Keratinocyte (primary cell): Measurements from ENCODE around the gene CCNL2. TPM values are rescaled to one million over a fixed set of nuclear protein-coding genes. Genes with fewer than 3 reads are reported as not detected.
"Not testable (repeated sequence)": the region's sequence is repeated elsewhere in the genome, so short reads cannot be mapped to it uniquely, and the experiment has no call there.

Experiments
- DNase-seq: peaks from one replicate; pipeline ENCODE4 v3.0.0-alpha.2; 2011; ENCODE audit warnings: low read depth, missing footprints, low spot score
- FAIRE-seq: peaks from 2 replicates; lab custom pipeline; 2011; peaks lifted over from hg19 to GRCh38; lab: Jason Lieb, UNC
- H2AFZ ChIP-seq: 2 replicates; pipeline ENCODE4 v1.6.0; 2012; ENCODE audit warnings: low read length, control low read depth, inconsistent platforms; ENCODE audit not compliant: control insufficient read depth
- H3K27ac ChIP-seq: 2 replicates; pipeline ENCODE4 v1.5.1; 2011; ENCODE audit warnings: low read length; ENCODE audit not compliant: control insufficient read depth, insufficient read depth
- H3K27me3 ChIP-seq: 3 replicates; pipeline ENCODE4 v1.6.0; 2011; ENCODE audit warnings: low read length; ENCODE audit not compliant: control insufficient read depth, insufficient read depth; ENCODE audit errors: extremely low read depth
- H3K36me3 ChIP-seq, 2 experiments: 2 replicates in 1 of 2; 3 replicates in 1 of 2; pipeline ENCODE4 v1.5.1; 2011; ENCODE audit warnings: low read length in 2 of 2, mild to moderate bottlenecking in 1 of 2; ENCODE audit not compliant: control insufficient read depth in 2 of 2, insufficient read depth in 2 of 2; ENCODE audit errors: extremely low read depth in 1 of 2
- H3K4me1 ChIP-seq: 3 replicates; pipeline ENCODE4 v1.5.1; 2011; ENCODE audit warnings: low read length; ENCODE audit not compliant: control insufficient read depth, insufficient read depth; ENCODE audit errors: extremely low read depth
- H3K4me2 ChIP-seq: 3 replicates; pipeline ENCODE4 v1.6.0; 2011; ENCODE audit warnings: low read depth, low read length; ENCODE audit not compliant: control insufficient read depth, insufficient read depth; ENCODE audit errors: extremely low read depth
- H3K4me3 ChIP-seq, 3 experiments: fragments of 200-600 bp in 1 of 3; sonication (generic) in 1 of 3; 2 replicates in 2 of 3; 3 replicates in 1 of 3; pipeline ENCODE4 v1.5.1; 2011 to 2016; ENCODE audit warnings: low read length in 3 of 3, mild to moderate bottlenecking in 3 of 3, control low read depth in 2 of 3, inconsistent platforms in 1 of 3, low read depth in 1 of 3, mixed read lengths in 1 of 3, mixed run types in 1 of 3, moderate library complexity in 1 of 3; ENCODE audit not compliant: control insufficient read depth in 2 of 3, insufficient read depth in 2 of 3; ENCODE audit errors: extremely low read depth in 1 of 3
- H3K79me2 ChIP-seq: 2 replicates; pipeline ENCODE4 v1.6.0; 2012; ENCODE audit warnings: low read length; ENCODE audit not compliant: control insufficient read depth, insufficient read depth
- H3K9ac ChIP-seq: 3 replicates; pipeline ENCODE4 v1.6.0; 2011; ENCODE audit warnings: low read length; ENCODE audit not compliant: control insufficient read depth, insufficient read depth; ENCODE audit errors: extremely low read depth
- H3K9me1 ChIP-seq: 3 replicates; pipeline ENCODE4 v1.6.0; 2011; ENCODE audit warnings: low read length; ENCODE audit not compliant: control insufficient read depth, insufficient read depth; ENCODE audit errors: extremely low read depth
- H3K9me3 ChIP-seq: 2 replicates; pipeline ENCODE4 v1.5.1; 2012; ENCODE audit warnings: low read depth, low read length; ENCODE audit not compliant: control insufficient read depth
- H4K20me1 ChIP-seq: 3 replicates; pipeline ENCODE4 v1.6.0; 2011; ENCODE audit warnings: low read length; ENCODE audit not compliant: control insufficient read depth, insufficient read depth; ENCODE audit errors: extremely low read depth
- CTCF ChIP-seq, 3 experiments: IDR thresholded peaks in 1 of 3; conservative IDR thresholded peaks in 1 of 3; optimal IDR thresholded peaks in 1 of 3; 2 replicates in 2 of 3; 3 replicates in 1 of 3; pipeline versions ENCODE3 to v1.5.1; 2011; ENCODE audit warnings: low read length in 3 of 3, mild to moderate bottlenecking in 3 of 3, moderate library complexity in 2 of 3, control low read depth in 1 of 3, inconsistent platforms in 1 of 3; ENCODE audit not compliant: insufficient read depth in 2 of 3; ENCODE audit errors: extremely low read depth in 1 of 3
- EZH2 ChIP-seq: IDR thresholded peaks from one replicate; pipeline ENCODE4 v1.6.1; 2012; ENCODE audit warnings: inconsistent platforms, mild to moderate bottlenecking, low read length, moderate library complexity
- dilution Hi-C: fragments of 300-500 bp; cut with MboI; formaldehyde crosslinking; loops from one replicate; pipeline ENCODE4 v1.7.0; 2020; ENCODE audit warnings: low sequenced_read_pairs; ENCODE audit not compliant: extremely low pct_ligation_motif_present
- polyA plus RNA-seq, 5 experiments: library from polyadenylated mRNA; depleted of rRNA in 3 of 5; stranded (reverse) in 3 of 5; stranded (forward) in 1 of 5; unstranded in 1 of 5; fragments of >200 nt; gene quantifications; 1 replicate in 1 of 5; 2 replicates in 3 of 5; 3 replicates in 1 of 5; pipeline versions ENCODE4 v1.2.1 to v1.2.3, GENCODE V29; 2011 to 2012; ENCODE audit warnings: missing spikeins in 2 of 5, low read depth in 1 of 5, low replicate concordance in 1 of 5

The CCNL2 gene
- polyA plus RNA-seq, 1 donor (not counting 4 experiments of a cell fraction or from before 2014, with no cell fraction given) = 140 TPM

GRCh38 chr1:1411626-1412025 lies 12.5 kb upstream of the CCNL2 start:
- dilution Hi-C loops = no loop called here
- no peak for FAIRE-seq
- no peak overlapping the region for H2AFZ ChIP-seq
- peaks cover 30% of the 10 kb centered on the region for H3K79me2 ChIP-seq
- no peaks in the 10 kb centered on the region for H3K27me3 ChIP-seq
- DNase-seq = no peak
- H3K4me1 ChIP-seq = peaks cover 8% of the 10 kb centered on the region
- H3K9ac ChIP-seq = no peak overlapping the region
- TF ChIP-seq CTCF (optimal IDR thresholded peaks at IDR 0.05 in 1 of 3, IDR thresholded peaks at IDR 0.05 in 1 of 3, conservative IDR thresholded peaks at IDR 0.05 in 1 of 3; ENCODE audit: extremely low read depth in 1 of 3, insufficient read depth in 2 of 3, low read length in 3 of 3) = no peak
- no peak for TF ChIP-seq EZH2
- H3K9me3 ChIP-seq = no peaks in the 10 kb centered on the region
- peaks cover 0 to 3% of the 10 kb centered on the region in 2 experiments for H3K36me3 ChIP-seq
- no peak overlapping the region for H3K27ac ChIP-seq
- no peaks in the 10 kb centered on the region for H3K9me1 ChIP-seq
- H3K4me3 ChIP-seq = no peak overlapping the region
- no peak overlapping the region for H3K4me2 ChIP-seq
- peaks cover 5% of the 10 kb centered on the region for H4K20me1 ChIP-seq

- H3K9me1 ChIP-seq, DNase-seq, H3K9me3 ChIP-seq, H3K4me3 ChIP-seq, dilution Hi-C loops, H3K27ac ChIP-seq, FAIRE-seq, H3K27me3 ChIP-seq, H3K4me2 ChIP-seq, H4K20me1 ChIP-seq, H3K9ac ChIP-seq, H2AFZ ChIP-seq: not testable (repeated sequence)
- H3K36me3 ChIP-seq = peaks cover 6 to 15% of the 10 kb centered on the region in 2 experiments
- H3K4me1 ChIP-seq = peaks cover 15% of the 10 kb centered on the region
- peaks cover 43% of the 10 kb centered on the region for H3K79me2 ChIP-seq
These were observed 11.1 kb upstream of the CCNL2 start for GRCh38 chr1:1410238-1410637.
